Prostate gland (tissue), 2 donors: Measurements from ENCODE around the gene OR5D16.
"Not testable (repeated sequence)": the region's sequence is repeated elsewhere in the genome, so short reads cannot be mapped to it uniquely, and the experiment has no call there.

Source experiments
- POLR2A ChIP-seq: fragments of 450-650 bp; IDR thresholded peaks from one replicate; pipeline ENCODE4 v1.6.1; 2016; ENCODE audit warnings: antibody characterized with exemption, mild to moderate bottlenecking
- TF ChIP-seq, protein P1 (sequence below), 4 experiments: fragments of 200-600 bp in 2 of 4; fragments of 450-650 bp in 2 of 4; sonication (generic) in 2 of 4; IDR thresholded peaks; 1 replicate in 3 of 4; 2 replicates in 1 of 4; pipeline ENCODE4 v1.5.1; 2016 to 2019; ENCODE audit warnings: antibody characterized with exemption in 4 of 4, mild to moderate bottlenecking in 2 of 4, moderate library complexity in 2 of 4

DNA sequence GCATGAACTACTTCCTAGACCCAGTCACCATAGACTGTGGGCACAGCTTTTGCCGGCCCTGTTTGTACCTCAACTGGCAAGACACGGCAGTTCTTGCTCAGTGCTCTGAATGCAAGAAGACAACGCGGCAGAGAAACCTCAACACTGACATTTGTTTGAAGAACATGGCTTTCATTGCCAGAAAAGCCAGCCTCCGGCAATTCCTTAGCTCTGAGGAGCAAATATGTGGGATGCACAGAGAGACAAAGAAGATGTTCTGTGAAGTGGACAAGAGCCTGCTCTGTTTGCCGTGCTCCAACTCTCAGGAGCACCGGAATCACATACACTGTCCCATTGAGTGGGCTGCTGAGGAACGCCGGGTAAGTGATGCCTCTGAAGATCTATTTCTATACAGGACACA, 46.9 kb downstream of the OR5D16 start:
- TF ChIP-seq, protein P1, sequence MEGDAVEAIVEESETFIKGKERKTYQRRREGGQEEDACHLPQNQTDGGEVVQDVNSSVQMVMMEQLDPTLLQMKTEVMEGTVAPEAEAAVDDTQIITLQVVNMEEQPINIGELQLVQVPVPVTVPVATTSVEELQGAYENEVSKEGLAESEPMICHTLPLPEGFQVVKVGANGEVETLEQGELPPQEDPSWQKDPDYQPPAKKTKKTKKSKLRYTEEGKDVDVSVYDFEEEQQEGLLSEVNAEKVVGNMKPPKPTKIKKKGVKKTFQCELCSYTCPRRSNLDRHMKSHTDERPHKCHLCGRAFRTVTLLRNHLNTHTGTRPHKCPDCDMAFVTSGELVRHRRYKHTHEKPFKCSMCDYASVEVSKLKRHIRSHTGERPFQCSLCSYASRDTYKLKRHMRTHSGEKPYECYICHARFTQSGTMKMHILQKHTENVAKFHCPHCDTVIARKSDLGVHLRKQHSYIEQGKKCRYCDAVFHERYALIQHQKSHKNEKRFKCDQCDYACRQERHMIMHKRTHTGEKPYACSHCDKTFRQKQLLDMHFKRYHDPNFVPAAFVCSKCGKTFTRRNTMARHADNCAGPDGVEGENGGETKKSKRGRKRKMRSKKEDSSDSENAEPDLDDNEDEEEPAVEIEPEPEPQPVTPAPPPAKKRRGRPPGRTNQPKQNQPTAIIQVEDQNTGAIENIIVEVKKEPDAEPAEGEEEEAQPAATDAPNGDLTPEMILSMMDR (IDR thresholded peaks at IDR 0.05) = not testable (repeated sequence)
- not testable (repeated sequence) for TF ChIP-seq POLR2A
